Measurements from ENCODE around the gene ZBTB18.

Gene ZBTB18

GRCh38 chr1:244022864-244023440, 28.1 kb upstream of the ZBTB18 start:
- DNase-seq (ENCODE audit: low read depth), result no peak
- TF ChIP-seq, protein P1, sequence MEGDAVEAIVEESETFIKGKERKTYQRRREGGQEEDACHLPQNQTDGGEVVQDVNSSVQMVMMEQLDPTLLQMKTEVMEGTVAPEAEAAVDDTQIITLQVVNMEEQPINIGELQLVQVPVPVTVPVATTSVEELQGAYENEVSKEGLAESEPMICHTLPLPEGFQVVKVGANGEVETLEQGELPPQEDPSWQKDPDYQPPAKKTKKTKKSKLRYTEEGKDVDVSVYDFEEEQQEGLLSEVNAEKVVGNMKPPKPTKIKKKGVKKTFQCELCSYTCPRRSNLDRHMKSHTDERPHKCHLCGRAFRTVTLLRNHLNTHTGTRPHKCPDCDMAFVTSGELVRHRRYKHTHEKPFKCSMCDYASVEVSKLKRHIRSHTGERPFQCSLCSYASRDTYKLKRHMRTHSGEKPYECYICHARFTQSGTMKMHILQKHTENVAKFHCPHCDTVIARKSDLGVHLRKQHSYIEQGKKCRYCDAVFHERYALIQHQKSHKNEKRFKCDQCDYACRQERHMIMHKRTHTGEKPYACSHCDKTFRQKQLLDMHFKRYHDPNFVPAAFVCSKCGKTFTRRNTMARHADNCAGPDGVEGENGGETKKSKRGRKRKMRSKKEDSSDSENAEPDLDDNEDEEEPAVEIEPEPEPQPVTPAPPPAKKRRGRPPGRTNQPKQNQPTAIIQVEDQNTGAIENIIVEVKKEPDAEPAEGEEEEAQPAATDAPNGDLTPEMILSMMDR (conservative IDR thresholded peaks at IDR 0.05; ENCODE audit: low read length), result no peak
- no peak overlapping the region for H3K4me3 ChIP-seq (ENCODE audit: low read length)

GRCh38 chr1:244027491-244028145, 23.5 kb upstream of the ZBTB18 start:
- no peak for DNase-seq (ENCODE audit: low read depth)
- H3K4me3 ChIP-seq (ENCODE audit: low read length), result no peak overlapping the region
- TF ChIP-seq, protein P1 (conservative IDR thresholded peaks at IDR 0.05; ENCODE audit: low read length), result no peak

GRCh38 chr1:244028701-244029100, 22.4 kb upstream of the ZBTB18 start:
- TF ChIP-seq, protein P1 (conservative IDR thresholded peaks at IDR 0.05; ENCODE audit: low read length), result no peak
- H3K4me3 ChIP-seq (ENCODE audit: low read length), result no peak overlapping the region
- DNase-seq (ENCODE audit: low read depth), result no peak

DNA sequence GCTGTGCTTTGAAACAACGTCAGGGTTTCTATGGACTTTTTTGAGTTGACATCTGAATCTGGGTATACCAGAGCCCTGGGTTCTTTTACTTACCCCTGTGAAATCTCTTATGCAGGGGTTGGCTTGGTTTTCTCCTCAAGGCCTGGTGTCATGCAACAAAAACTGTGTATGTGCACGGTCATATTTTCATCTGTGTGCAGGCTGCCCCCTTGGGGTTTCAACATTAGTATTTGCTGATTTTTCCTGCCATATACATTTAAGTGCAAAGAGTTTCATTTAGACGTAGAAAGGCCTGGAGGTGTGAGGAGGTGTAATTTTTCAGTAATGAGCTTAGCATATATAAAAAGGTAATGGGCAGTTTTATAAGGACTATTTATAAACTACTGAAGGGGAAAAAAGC, 22.0 kb upstream of the ZBTB18 start:
- no peak overlapping the region for H3K4me3 ChIP-seq (ENCODE audit: low read length)
- DNase-seq (ENCODE audit: low read depth), result no peak
- TF ChIP-seq, protein P1 (conservative IDR thresholded peaks at IDR 0.05; ENCODE audit: low read length), result no peak

DNA sequence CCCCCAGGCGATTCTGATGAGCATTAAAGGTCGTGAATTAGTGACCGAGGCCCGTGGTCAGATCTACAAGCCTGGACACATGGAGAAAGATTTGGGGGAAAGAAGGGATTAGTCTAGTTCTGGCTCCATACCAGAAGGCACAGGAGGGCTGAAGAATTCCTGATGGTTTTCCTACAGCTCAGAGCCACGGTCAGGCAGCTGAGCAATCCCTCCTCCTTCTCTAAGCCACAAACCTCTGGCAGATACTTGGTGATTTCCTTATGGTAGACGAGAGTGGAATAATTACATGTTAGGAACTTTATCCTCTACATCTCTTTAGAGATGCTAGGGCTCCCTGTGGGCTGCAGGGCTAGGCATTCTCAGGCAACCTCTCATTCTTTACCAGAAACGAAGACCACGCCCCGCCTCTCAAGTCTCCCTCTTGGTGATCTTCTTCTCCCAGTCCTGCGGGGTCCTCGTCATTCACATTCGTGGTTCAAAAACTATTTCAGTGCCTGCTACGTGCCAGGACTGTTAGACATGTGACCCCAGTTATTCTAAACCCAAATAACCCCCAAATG, 20.5 kb upstream of the ZBTB18 start:
- H3K4me3 ChIP-seq (ENCODE audit: low read length), result no peak overlapping the region
- no peak for DNase-seq (ENCODE audit: low read depth)
- TF ChIP-seq, protein P1 (conservative IDR thresholded peaks at IDR 0.05; ENCODE audit: low read length), result no peak

- no peak overlapping the region for H3K4me3 ChIP-seq (ENCODE audit: low read length)
- no peak for DNase-seq (ENCODE audit: low read depth)
- TF ChIP-seq, protein P1 (conservative IDR thresholded peaks at IDR 0.05; ENCODE audit: low read length), result no peak
These were observed 15.7 kb upstream of the ZBTB18 start for GRCh38 chr1:244035358-244035757.

DNA sequence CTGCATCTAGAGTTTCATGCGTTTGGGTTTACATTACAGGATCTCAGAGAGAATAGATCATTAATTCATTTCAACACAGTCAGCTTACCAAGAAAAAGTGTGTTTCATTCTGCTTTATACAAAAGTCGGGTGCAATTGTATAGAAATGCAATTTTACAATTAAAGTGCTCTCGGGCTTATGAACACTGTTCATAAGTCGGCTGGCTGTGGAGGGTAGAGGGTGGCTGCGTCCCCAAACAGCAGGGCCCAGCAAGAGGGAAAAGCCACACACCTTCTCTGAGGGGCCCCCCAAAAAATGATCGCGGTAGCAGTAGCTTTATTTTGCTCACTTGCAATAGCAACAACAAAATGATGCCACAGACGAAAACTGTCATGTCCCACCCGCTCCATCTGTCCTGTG, 13.8 kb upstream of the ZBTB18 start:
- no peak for DNase-seq (ENCODE audit: low read depth)
- TF ChIP-seq, protein P1 (conservative IDR thresholded peaks at IDR 0.05; ENCODE audit: low read length), result no peak
- H3K4me3 ChIP-seq (ENCODE audit: low read length), result no peak overlapping the region

Data from AG10803 (cell line).